ENCODE results near the gene CELSR1. TPM values are rescaled to one million over a fixed set of nuclear protein-coding genes. Genes with fewer than 3 reads are reported as not detected.

Gene CELSR1
- polyA plus RNA-seq, 1 experiment = 0.14 TPM

DNA sequence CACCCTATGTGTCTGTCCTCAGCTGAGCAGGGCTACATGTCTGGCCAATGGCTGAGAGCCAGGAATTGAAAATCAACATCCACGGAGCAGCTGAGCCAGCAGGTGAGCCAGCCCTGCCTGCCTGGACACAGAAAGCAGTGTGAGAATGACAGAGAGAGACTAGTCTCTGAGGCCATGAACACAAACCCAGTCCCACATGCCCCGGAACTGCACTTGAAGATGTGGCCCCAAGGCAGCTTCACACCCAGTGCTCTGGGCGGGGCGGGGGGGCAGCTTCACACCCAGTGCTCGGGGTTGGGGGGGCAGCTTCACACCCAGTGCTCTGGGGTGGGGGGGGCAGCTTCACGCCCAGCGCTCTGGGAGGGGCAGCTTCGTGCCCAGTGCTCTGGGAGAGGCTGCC is 164.3 kb downstream of the CELSR1 start:
- no peak for TF ChIP-seq CTCF (IDR thresholded peaks at IDR 0.05; ENCODE audit: low read depth, low read length)
- CTCF ChIA-PET = no interaction called here
- POLR2A ChIA-PET = no interaction called here
- Histone ChIP-seq H3K27ac (ENCODE audit: low read depth, low read length) (no peak overlapping the region), H3K9me3 (ENCODE audit: control insufficient read depth, insufficient read depth, low read length) (peaks cover 26% of the 10 kb centered on the region), H3K4me3 (ENCODE audit: low read depth, low read length) (no peak overlapping the region), H3K27me3 (ENCODE audit: control insufficient read depth, insufficient read depth, low read length) (peaks cover 8% of the 10 kb centered on the region)
- no peak for DNase-seq (ENCODE audit: low read depth, low spot score)

DNA sequence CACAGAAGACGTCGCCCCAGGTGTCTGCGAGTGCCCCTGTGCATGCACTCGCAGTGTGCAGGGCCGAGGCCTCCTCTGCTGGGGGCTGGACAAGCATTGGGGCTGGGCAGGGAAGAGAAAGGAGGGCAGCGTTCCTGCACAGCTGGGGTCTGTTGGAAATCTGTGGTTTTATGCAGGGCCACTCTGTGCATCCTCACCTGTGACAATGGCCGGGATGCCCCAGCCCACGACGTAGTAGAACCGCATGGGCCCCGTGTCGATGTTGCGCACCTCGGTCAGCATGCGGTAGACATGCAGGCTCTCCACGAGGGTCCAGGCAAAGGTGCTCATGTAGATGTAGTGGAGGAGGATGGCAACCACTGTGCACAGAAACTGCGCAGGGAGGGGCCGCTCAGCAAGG is 164.7 kb downstream of the CELSR1 start:
- TF ChIP-seq CTCF (IDR thresholded peaks at IDR 0.05; ENCODE audit: low read depth, low read length) = no peak
- ChIA-PET POLR2A (no interaction called here), CTCF (no interaction called here)
- Histone ChIP-seq H3K27ac (ENCODE audit: low read depth, low read length) (no peak overlapping the region), H3K9me3 (ENCODE audit: control insufficient read depth, insufficient read depth, low read length) (peaks cover 26% of the 10 kb centered on the region), H3K4me3 (ENCODE audit: low read depth, low read length) (no peak overlapping the region), H3K27me3 (ENCODE audit: control insufficient read depth, insufficient read depth, low read length) (peaks cover 8% of the 10 kb centered on the region)
- DNase-seq (ENCODE audit: low read depth, low spot score) = no peak

- POLR2A ChIA-PET = no interaction called here
- TF ChIP-seq CTCF (IDR thresholded peaks at IDR 0.05; ENCODE audit: low read depth, low read length) = no peak
- Histone ChIP-seq H3K9me3 (ENCODE audit: control insufficient read depth, insufficient read depth, low read length) (peaks cover 19% of the 10 kb centered on the region), H3K4me3 (ENCODE audit: low read depth, low read length) (no peak overlapping the region), H3K27me3 (ENCODE audit: control insufficient read depth, insufficient read depth, low read length) (peaks cover 12% of the 10 kb centered on the region), H3K27ac (ENCODE audit: low read depth, low read length) (no peak overlapping the region)
- DNase-seq (ENCODE audit: low read depth, low spot score) = no peak
- CTCF ChIA-PET = no interaction called here
These were observed 165.7 kb downstream of the CELSR1 start for GRCh38 chr22:46371623-46372226.

GRCh38 chr22:46370584-46371291 is 166.7 kb downstream of the CELSR1 start:
- H3K4me3 ChIP-seq (ENCODE audit: low read depth, low read length) = no peak overlapping the region
- ChIA-PET CTCF (interaction anchor here (1.2 kb wide), 1 partner anchor 171 kb away, joined by 4 read pairs; no protein-coding TSS in a partner anchor), POLR2A (no interaction called here)
- no peak for DNase-seq (ENCODE audit: low read depth, low spot score)
- peaks cover 13% of the 10 kb centered on the region for H3K9me3 ChIP-seq (ENCODE audit: control insufficient read depth, insufficient read depth, low read length)
- no peak for TF ChIP-seq CTCF (IDR thresholded peaks at IDR 0.05; ENCODE audit: low read depth, low read length)
- no peak overlapping the region for H3K27ac ChIP-seq (ENCODE audit: low read depth, low read length)
- peaks cover 13% of the 10 kb centered on the region for H3K27me3 ChIP-seq (ENCODE audit: control insufficient read depth, insufficient read depth, low read length)

Measured in AG04450 (cell line).